GM13977 (cell line): ENCODE measurements around the gene PTRH2.

Source experiments
- DNase-seq: peaks from one replicate; pipeline ENCODE4 v3.0.0; 2012; ENCODE audit warnings: low spot score
- in situ Hi-C: fragments of 300-500 bp; cut with MboI; formaldehyde crosslinking; loops from one replicate; pipeline ENCODE4 v1.12.0; 2022; ENCODE audit warnings: low sequenced_read_pairs, low pct_unique_long_range_greater_than_20kb, mixed read lengths, inconsistent platforms; ENCODE audit not compliant: unreplicated experiment
- TF ChIP-seq, protein P1 (sequence below): IDR thresholded peaks from 2 replicates; pipeline ENCODE4 v1.5.1; 2012; ENCODE audit warnings: mild to moderate bottlenecking, control low read depth; ENCODE audit not compliant: insufficient read depth; ENCODE audit errors: extremely low read depth, missing control alignments

The PTRH2 gene

DNA sequence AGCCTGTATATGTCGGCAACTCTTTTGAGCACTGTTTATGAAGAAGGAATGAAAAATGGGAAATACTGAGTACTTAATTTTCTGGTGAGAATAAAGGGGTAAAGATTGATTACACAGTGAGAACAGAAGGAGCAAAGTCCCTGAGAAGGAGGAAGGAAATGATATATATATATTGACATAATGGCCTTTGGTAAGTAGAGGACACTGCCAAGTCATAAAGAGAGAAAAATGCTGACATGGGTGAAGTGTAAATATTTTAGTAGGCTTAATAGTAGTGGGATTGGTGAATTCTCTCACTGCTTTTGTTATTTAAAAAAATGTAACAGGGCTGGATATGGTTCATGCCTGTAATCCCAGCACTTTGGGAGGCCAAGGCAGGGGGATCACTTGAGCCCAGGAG lies 16.4 kb upstream of the PTRH2 start:
- in situ Hi-C loops = no loop called here
- TF ChIP-seq, protein P1, sequence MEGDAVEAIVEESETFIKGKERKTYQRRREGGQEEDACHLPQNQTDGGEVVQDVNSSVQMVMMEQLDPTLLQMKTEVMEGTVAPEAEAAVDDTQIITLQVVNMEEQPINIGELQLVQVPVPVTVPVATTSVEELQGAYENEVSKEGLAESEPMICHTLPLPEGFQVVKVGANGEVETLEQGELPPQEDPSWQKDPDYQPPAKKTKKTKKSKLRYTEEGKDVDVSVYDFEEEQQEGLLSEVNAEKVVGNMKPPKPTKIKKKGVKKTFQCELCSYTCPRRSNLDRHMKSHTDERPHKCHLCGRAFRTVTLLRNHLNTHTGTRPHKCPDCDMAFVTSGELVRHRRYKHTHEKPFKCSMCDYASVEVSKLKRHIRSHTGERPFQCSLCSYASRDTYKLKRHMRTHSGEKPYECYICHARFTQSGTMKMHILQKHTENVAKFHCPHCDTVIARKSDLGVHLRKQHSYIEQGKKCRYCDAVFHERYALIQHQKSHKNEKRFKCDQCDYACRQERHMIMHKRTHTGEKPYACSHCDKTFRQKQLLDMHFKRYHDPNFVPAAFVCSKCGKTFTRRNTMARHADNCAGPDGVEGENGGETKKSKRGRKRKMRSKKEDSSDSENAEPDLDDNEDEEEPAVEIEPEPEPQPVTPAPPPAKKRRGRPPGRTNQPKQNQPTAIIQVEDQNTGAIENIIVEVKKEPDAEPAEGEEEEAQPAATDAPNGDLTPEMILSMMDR = no peak
- no peak for DNase-seq

DNA sequence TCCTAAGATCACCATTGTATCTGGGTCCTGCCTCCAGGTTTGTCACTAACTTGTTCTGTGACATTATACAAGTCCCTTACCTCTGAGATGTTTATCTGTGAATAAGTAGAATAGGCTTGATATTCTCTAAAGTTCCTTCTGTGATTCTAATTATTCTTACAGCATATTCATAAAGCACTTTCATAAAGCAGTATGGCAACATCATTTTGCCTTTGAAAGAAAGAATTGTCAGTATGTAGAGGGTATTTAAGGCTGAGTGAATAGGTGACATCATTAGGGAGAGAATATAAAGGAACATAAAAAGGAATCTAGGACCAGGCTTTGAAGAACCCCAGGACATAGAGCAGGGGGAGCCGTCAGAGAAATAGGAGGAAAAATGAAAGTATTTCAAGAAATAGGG lies 15.8 kb upstream of the PTRH2 start:
- in situ Hi-C loops = no loop called here
- TF ChIP-seq, protein P1 = no peak
- DNase-seq = no peak

DNA sequence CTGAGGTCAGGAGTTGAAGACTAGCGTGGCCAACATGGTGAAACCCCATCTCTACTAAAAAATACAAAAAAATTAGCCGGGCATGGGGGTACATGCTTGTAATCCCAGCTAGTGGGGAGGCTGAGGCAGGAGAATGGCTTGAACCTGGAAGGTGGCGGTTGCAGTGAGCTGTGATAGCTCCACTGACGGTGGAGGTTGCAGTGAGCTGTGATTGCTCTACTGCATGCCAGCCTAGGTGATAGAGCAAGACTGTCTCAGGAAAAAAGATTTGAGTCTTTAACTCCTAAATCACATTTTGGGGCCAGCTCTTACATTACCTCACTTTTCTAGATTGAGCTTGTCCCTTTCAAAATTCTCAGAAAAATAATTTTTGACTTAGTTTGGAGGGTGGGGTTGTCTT lies 15.4 kb upstream of the PTRH2 start:
- TF ChIP-seq, protein P1 = no peak
- no peak for DNase-seq
- in situ Hi-C loops = no loop called here

DNA sequence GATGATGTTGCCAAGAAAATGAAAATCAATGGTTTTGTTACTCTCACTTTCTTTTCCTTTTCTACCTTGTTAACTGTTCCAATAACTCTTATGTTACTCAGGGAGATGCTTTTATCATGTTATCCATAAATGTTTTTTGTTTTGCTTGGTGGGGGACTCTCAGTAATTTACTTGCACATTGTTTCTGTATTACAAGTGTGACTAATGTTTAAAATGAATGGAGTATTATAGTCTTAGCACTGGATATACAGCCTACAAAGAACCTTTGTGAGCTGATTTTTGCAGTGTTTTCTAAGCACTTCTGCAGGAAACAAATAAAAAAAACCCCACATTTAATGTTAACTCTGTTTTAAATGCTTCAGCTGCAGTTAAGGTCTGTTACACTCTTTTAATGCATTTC lies 12.3 kb upstream of the PTRH2 start:
- TF ChIP-seq, protein P1 = no peak
- in situ Hi-C loops = no loop called here
- DNase-seq = no peak

DNA sequence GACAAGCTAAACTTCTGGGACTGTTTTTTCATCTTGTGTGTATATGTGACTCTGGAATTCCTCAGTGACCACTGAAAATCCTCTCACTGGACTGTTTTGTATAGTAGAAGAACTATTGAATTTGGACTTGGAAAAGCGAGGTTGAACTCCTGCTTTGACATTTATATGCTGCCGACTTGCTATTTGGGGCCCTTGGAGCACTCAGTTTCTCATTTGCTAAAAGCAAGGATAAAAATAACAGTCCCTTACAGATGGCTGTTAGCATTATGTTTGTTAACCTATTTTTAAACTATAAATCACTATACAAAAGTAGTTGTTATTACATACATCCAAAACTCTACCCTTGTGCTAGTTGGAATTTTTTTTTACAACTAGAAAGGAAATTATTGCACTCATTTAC lies 9.2 kb upstream of the PTRH2 start:
- TF ChIP-seq, protein P1 = no peak
- no peak for DNase-seq
- in situ Hi-C loops = no loop called here

DNA sequence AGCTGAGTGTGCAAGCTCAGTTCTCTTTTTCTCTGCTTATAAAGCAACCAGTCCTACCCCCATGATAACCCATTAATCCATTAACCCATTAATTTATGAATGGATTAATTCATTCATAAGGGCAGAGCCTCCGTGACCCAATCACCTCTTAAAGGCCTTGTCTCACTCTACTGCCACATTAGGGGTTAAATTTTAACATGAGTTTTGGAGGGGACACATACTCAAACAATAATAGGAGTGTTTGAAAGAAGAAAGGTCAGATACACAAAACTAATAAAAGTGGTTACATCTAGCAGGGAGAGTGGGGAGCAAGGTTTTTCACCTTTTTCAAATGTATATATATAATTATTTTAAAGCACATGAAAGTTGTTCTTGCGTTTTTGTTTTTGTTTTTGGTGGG lies 7.0 kb upstream of the PTRH2 start:
- no peak for DNase-seq
- TF ChIP-seq, protein P1 = no peak
- in situ Hi-C loops = no loop called here

DNA sequence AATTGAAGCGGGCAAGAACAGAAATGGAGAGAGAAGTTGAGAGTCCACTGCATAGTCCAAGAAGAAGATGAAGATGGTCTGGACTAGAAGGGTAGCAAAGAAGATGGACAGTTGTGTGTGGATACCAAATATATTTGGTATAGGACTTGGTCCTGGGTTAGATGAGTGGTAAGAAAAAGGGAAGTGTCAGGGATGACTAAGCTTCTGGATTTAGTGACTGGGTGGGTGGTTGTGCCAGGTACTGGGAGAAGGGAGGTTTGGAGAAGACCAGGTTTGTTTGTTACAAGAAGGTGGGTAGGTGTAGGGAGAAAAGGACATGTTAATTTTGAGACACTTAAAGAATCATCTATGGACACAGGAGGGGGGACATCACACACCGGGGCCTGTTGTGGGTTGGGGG lies 5.6 kb upstream of the PTRH2 start:
- DNase-seq = no peak
- TF ChIP-seq, protein P1 = no peak
- in situ Hi-C loops = no loop called here
